HepG2 (cell line): Measurements from ENCODE around the gene RPLP2.
A peak's percentile ranks its signal among the peaks of the same experiment; 100 is the strongest.

Experiments used
- ATM ChIP-seq: fragments of 450-650 bp; IDR thresholded peaks from 2 replicates; pipeline ENCODE4 v1.7.1; 2017; ENCODE audit warnings: mild to moderate bottlenecking, borderline replicate concordance
- POLR2G ChIP-seq: fragments of 200-400 bp; formaldehyde crosslinking; IDR thresholded peaks from 2 replicates; pipeline ENCODE4 v1.6.1; 2018; ENCODE audit warnings: mild to moderate bottlenecking, low read depth, low read length, moderate library complexity
- PTBP1 ChIP-seq: fragments of 200-400 bp; formaldehyde crosslinking; IDR thresholded peaks from 2 replicates; pipeline ENCODE4 v1.6.1; 2018; ENCODE audit warnings: low read length, low read depth; ENCODE audit not compliant: poor library complexity, severe bottlenecking
- ZNF652 ChIP-seq: IDR thresholded peaks from 2 replicates; pipeline ENCODE4 v1.6.1; 2016; ENCODE audit warnings: low read depth, borderline replicate concordance
- TF ChIP-seq, protein P1 (sequence below): sonication (generic); formaldehyde crosslinking; IDR thresholded peaks from 2 replicates; pipeline ENCODE4 v1.5.0; 2020; ENCODE audit warnings: mild to moderate bottlenecking, missing genetic modification reagents, moderate library complexity
- TF ChIP-seq, protein P2 (sequence below): sonication (generic); formaldehyde crosslinking; IDR thresholded peaks from 2 replicates; pipeline ENCODE4 v1.4.0; 2020; ENCODE audit warnings: mild to moderate bottlenecking, missing genetic modification reagents

DNA sequence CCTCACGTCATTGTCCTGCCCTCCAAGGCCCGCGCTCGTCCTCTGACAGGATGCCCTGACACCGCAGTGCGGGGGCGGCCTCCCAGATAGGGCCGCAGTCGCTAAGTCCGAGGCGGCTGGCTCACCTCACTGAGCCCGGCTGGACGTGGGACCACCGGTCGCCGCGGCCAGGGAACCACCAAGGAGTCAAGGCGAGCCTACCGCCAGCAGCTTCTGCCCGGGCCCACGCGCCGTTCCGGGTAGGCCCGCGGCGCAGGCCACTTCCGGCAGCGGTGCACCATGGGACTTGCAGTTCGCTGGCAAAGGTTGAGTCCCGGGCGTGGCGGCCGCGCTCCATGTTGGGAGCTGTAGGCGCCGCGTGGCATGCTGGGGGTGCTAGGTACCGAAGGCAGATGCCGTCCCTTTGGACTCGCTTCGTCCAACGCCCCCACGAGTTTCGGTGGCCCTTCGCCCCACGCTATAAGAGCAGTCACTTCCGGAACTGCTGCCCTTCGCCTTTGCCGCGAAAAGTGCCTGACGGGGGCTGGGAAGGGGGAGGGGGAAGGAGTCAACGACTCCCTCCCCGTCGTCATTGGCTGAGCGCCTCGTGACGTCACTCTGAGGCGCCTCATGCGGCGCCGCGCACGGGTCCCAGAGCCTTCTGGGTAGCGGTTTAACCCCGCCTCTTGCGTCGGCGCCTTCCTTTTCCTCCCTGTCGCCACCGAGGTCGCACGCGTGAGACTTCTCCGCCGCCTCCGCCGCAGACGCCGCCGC lies at the start of gene RPLP2:
- TF ChIP-seq ZNF652 (no peak), POLR2G (peak; percentile 95), ATM (no peak), PTBP1 (peak; percentile 88)
- TF ChIP-seq, protein P1, sequence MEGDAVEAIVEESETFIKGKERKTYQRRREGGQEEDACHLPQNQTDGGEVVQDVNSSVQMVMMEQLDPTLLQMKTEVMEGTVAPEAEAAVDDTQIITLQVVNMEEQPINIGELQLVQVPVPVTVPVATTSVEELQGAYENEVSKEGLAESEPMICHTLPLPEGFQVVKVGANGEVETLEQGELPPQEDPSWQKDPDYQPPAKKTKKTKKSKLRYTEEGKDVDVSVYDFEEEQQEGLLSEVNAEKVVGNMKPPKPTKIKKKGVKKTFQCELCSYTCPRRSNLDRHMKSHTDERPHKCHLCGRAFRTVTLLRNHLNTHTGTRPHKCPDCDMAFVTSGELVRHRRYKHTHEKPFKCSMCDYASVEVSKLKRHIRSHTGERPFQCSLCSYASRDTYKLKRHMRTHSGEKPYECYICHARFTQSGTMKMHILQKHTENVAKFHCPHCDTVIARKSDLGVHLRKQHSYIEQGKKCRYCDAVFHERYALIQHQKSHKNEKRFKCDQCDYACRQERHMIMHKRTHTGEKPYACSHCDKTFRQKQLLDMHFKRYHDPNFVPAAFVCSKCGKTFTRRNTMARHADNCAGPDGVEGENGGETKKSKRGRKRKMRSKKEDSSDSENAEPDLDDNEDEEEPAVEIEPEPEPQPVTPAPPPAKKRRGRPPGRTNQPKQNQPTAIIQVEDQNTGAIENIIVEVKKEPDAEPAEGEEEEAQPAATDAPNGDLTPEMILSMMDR: no peak; the same call in none of the 2 replicates
- TF ChIP-seq, protein P2, sequence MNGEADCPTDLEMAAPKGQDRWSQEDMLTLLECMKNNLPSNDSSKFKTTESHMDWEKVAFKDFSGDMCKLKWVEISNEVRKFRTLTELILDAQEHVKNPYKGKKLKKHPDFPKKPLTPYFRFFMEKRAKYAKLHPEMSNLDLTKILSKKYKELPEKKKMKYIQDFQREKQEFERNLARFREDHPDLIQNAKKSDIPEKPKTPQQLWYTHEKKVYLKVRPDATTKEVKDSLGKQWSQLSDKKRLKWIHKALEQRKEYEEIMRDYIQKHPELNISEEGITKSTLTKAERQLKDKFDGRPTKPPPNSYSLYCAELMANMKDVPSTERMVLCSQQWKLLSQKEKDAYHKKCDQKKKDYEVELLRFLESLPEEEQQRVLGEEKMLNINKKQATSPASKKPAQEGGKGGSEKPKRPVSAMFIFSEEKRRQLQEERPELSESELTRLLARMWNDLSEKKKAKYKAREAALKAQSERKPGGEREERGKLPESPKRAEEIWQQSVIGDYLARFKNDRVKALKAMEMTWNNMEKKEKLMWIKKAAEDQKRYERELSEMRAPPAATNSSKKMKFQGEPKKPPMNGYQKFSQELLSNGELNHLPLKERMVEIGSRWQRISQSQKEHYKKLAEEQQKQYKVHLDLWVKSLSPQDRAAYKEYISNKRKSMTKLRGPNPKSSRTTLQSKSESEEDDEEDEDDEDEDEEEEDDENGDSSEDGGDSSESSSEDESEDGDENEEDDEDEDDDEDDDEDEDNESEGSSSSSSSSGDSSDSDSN (CRISPR knock-in tag): peak; percentile 98
